Measurements from ENCODE around the gene TRAPPC3.
"Not testable (repeated sequence)": the region's sequence is repeated elsewhere in the genome, so short reads cannot be mapped to it uniquely, and the experiment has no call there.

TRAPPC3 gene

DNA sequence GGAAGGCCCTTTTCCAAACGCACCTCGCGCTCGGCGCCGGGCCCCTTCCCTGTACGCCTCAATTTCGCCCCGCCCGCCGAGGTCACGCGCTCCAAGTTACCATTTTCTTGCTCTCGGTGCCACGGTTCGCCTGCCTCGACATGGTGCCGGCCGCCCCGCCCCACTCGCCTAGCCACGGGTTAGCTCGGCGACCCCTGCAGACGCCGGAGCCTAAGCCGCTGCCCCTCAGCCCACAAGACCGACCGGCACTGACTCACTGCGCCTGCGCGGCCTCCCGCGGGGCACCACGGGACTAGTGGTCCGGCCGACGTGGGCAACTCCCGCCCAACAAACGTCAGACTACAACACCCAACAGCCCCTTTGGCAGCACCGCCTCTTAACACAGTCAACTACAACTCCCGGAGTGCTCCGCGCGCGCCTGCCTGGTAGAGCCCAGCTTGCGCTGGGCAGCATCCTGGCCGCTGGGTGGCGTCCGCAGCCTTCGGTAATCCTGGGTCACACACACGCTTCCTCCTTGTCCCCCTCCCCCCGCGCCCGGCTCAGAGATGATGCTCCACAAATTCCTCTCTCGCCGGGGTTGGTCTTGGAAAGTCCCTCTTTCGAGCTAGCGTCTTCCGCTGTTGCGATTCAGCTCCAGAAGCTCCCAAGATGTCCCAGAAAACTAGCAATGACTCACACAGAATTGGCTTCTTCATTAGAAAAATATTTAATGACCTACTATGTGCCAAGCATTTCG lies at the start of gene TRAPPC3:
TRAPPC3 (minus strand) TSS at position 250 of the 736 bp plus-strand sequence; CDS start at position 142, 108 bp downstream.
- DNase-seq = peak; percentile 100

DNA sequence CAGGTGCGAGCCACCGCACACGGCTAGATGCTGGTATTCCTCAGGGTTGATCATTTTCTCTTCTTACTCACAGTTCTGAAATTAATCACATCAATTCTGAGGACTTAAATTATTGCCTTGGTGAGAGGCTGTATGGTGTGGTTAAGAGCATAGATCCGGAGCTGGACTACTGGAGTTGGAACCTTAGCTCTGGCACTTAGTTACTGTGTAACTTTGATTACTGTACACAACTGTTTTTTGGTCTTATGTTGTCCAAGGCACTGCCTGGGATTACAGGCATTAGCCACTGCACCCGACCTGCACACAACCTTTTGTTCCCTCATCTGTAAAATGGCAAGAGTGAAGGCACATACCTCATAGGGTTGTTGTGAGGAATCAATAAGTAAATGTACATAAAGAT lies 49.4 kb upstream of the TRAPPC3 start:
- no peak for DNase-seq

DNA sequence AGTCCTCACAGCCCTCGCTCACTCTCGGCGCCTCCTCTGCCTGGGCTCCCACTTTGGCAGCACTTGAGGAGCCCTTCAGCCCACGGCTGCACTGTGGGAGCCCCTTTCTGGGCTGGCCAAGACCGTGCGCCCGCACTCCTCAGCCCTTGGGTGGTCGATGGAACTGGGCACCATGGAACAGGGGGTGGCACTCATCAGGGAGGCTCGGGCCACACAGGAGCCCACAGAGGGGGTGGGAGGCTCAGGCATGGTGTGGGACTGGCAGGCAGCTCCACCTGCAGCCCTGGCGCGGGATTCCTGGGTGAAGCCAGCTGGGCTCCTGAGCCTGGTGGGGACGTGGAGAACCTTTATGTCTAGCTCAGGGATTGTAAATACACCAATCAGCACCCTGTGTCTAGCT lies 47.5 kb upstream of the TRAPPC3 start:
- not testable (repeated sequence) for DNase-seq

GRCh38 chr1:36187800-36188593 lies 38.7 kb upstream of the TRAPPC3 start:
- DNase-seq = peak; percentile 82

- no peak for DNase-seq
These were observed 34.1 kb upstream of the TRAPPC3 start for GRCh38 chr1:36183309-36183856.

DNA sequence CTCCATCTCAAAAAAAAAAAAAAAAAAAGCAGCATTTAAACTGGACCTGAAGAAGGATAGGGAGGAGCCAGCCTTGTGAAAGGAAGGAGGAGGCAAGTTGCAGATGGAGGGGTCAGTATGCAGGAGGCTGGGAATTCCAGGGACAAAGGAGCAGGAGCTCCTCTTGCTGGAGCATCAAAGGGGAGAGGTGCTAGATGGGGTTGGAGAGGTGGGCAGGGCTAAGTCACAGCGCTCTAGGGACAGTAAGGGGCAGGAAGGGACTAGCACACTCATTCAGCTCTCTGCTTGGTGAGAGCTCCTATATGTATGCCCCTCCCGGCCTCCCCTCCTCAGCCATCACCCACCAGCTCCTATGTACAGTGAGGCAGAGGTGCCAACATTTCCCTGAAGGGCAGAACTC lies 33.4 kb upstream of the TRAPPC3 start:
- DNase-seq = no peak

GRCh38 chr1:36179220-36179600 lies 29.9 kb upstream of the TRAPPC3 start:
- DNase-seq = no peak

GRCh38 chr1:36178471-36179219 lies 29.4 kb upstream of the TRAPPC3 start:
- no peak for DNase-seq

- DNase-seq = no peak
These were observed 28.5 kb upstream of the TRAPPC3 start for GRCh38 chr1:36177589-36178431.

DNA sequence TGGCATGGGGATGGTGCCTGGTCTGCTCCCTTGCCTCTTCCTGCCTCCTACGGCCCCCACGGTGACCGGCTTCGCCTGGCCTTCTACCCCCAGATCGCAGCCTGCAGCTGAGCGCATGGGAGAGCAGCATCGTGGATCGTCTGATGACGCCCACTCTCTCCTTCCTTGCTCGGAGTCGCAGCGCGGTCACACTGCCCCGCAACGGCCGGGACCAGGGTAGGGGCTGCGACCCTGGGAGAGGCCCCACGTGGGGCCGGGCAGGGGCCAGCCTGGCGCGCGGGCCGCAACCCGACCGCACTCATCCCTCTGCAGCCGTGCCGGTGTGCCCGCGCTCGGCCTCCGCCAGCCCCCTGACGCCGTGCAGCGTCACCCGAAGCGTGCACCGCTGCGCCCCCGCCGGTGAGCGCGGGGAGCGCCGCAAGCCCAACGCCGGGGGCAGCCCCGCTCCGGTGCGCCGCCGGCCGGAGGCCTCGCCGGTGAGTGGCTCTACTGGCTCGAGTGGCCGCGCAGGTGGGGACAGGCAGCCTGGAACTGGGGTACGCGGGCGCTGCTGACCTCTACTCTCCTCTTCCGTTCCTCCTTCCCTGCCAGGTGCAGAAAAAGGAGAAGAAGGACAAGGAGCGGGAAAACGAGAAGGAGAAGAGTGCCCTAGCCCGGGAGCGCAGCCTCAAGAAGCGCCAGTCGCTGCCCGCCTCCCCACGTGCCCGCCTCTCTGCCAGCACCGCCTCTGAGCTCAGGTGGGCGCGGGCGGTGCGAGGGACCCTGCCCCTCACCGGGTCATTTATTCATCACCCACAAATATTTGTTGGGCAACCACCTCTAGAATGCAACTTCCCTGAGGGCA lies 27.0 kb upstream of the TRAPPC3 start:
- no peak for DNase-seq

GRCh38 chr1:36175137-36176095 lies 26.1 kb upstream of the TRAPPC3 start:
- DNase-seq = no peak

DNA sequence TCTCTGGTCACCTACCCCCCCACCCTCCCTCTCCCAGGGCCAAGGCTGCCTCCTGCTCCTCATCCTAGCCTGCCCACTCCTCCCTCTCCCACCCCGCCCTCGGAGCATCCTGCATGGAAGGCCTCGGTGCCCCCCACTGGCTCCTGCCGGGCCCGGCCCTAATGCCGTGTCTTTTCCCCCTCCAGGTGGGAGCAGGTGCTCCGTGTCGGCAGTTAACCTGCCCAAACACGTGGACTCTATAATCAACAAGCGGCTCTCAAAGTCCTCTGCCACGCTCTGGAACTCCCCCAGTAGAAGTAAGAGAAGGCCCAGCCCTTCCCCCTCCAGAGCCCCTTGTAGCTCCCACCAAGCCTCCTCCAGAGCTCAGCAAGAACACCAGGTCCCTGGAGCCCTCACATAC lies 25.4 kb upstream of the TRAPPC3 start:
- no peak for DNase-seq

- DNase-seq = no peak
These were observed 23.7 kb upstream of the TRAPPC3 start for GRCh38 chr1:36172983-36173382.

DNA sequence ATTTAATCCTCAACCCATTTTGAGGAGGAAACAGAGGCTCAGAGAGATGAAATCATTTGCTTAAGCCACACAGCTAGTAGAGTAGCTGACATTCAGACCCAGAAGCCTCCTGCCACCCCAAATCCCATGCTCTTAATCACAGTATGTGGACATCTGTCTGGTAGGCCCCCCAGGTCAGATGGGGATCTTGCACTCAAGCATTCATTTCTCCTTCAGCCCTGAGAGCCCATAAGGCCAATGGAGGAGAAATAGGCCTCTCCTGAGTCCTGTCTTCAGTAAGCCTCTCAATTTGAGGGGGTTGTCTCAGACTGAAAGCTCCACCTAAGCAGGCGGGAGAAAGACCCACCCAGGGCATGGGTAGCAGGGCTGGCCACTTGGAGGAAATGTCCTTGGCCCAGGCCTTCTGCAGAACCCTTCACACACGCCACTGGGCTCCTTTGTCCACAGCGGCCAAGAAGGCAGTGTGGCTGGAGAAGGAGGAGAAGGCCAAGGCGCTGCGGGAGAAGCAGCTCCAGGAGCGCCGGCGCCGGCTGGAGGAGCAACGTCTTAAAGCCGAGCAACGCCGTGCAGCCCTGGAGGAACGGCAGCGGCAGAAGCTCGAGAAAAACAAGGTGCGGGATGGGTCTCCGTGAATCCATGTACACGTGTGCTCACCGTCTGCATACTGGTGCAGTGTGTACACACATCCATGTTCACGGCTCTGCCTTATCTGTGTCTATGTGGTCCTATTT lies 22.9 kb upstream of the TRAPPC3 start:
- DNase-seq = no peak

GRCh38 chr1:36170643-36171412 lies 21.5 kb upstream of the TRAPPC3 start:
- DNase-seq = no peak

DNA sequence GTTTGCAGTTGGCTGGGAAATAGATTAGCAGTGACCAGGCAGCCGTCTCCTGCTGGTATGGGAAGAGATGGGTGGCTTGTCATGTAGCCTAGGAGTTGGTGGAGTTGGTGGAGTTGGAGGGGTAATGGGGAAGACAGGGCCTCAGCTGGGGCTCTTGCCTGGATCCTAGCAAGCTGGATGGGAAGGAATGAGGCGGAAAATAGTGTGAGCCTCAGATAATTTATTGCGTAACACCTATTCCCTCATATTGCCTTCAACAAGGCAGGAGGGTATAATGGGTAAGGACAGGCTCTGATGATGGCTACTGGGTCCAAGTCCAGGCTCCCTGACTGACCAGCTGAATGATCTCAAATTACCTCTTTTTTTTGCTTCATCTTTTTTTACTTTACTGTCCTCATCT lies 19.2 kb upstream of the TRAPPC3 start:
- no peak for DNase-seq

GRCh38 chr1:36166938-36167905 lies 17.9 kb upstream of the TRAPPC3 start:
- no peak for DNase-seq

Measured in stimulated activated CD4-positive, alpha-beta T cell treated with anti-CD3 and anti-CD28 coated beads, Interleukin-4, amount 100 ng/mL, for 24 hours (primary cell).